ENCODE data around the gene NAA15.
"Not testable (repeated sequence)": the region's sequence is repeated elsewhere in the genome, so short reads cannot be mapped to it uniquely, and the experiment has no call there.

NAA15 gene

DNA sequence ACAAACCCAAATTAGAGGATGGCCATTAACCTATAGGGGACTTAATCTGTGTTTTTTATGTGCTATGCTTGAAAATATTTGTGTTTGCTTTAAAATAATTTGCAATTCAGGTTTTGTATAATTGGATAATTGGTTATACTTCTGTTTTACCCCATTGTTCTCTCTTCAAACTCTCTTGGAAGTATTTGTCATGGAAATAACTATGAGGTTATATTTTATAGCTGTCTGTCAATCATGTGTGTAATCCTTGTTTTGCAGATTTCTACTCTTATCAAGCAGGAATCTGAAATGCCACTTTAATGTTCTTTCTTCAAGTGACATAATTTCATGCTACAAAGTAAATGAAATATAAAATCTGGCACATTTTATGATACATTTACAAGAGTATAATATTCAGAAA is 16.3 kb downstream of the NAA15 start:
- no peaks in the 10 kb centered on the region for H3K4me1 ChIP-seq (ENCODE audit: control insufficient read depth, insufficient read depth, low read length)
- H3K27me3 ChIP-seq (ENCODE audit: control insufficient read depth in 1 of 2, insufficient read depth in 2 of 2, low read length in 2 of 2): no peaks in the 10 kb centered on the region
- no peak overlapping the region for H3K4me3 ChIP-seq (ENCODE audit: low read length in 2 of 2)
- no peak overlapping the region for H3K27ac ChIP-seq (ENCODE audit: low read length)
- no peaks in the 10 kb centered on the region for H3K36me3 ChIP-seq (ENCODE audit: control insufficient read depth in 2 of 2, insufficient read depth in 2 of 2, low read length in 2 of 2)
- H3K9ac ChIP-seq (ENCODE audit: low read length in 2 of 2): no peak overlapping the region
- H3K9me3 ChIP-seq (ENCODE audit: control insufficient read depth in 2 of 2, low read length in 2 of 2): no peaks in the 10 kb centered on the region

DNA sequence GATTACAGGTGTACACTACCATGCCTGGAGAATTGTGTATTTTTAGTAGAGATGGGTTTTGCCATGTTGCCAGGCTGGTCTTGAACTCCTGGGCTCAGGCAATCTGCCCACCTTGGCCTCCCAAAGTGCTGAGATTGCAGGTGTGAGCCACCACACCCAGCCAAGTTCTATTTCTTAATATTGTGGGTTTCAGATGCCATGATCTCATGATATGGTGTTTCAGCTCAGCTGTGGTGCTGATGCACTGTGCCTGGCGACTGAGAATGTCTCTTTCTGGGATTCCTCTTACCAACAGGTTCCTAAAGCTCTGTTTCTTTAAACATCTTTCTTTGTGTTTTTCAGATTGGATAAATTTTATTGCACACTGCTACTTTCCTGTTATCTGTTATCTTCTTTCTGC is 18.3 kb downstream of the NAA15 start:
- Histone ChIP-seq H3K27me3 (ENCODE audit: control insufficient read depth in 1 of 2, insufficient read depth in 2 of 2, low read length in 2 of 2) (no peaks in the 10 kb centered on the region), H3K36me3 (ENCODE audit: control insufficient read depth in 2 of 2, insufficient read depth in 2 of 2, low read length in 2 of 2) (no peaks in the 10 kb centered on the region), H3K4me1 (ENCODE audit: control insufficient read depth, insufficient read depth, low read length) (peaks cover 5% of the 10 kb centered on the region), H3K9me3 (ENCODE audit: control insufficient read depth in 2 of 2, low read length in 2 of 2) (no peaks in the 10 kb centered on the region), H3K9ac (ENCODE audit: low read length in 2 of 2) (no peak overlapping the region), H3K4me3 (ENCODE audit: low read length in 2 of 2) (no peak overlapping the region), H3K27ac (ENCODE audit: low read length) (no peak overlapping the region)

DNA sequence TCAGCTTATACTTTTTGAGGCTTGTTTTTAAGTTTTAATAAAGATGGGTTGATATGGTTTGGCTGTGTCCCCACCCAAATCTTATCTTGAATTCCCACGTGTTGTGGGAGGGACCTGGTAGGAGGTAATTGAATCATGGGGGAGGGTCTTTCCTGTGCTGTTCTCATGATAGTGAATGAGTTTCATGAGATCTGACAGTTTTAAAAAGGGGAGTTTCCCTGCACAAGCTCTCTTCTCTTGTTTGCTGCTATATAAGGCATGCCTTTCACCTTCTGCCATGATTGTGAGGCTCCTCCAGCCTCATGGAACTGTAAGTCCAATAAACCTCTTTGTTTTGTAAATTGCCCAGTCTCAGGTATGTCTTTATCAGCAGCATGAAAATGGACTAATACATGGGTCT is 20.8 kb downstream of the NAA15 start:
- H3K9me3 ChIP-seq (ENCODE audit: control insufficient read depth in 2 of 2, low read length in 2 of 2); H3K27ac ChIP-seq (ENCODE audit: low read length); H3K9ac ChIP-seq (ENCODE audit: low read length in 2 of 2); H3K4me3 ChIP-seq (ENCODE audit: low read length in 2 of 2); H3K4me1 ChIP-seq (ENCODE audit: control insufficient read depth, insufficient read depth, low read length); H3K36me3 ChIP-seq (ENCODE audit: control insufficient read depth in 2 of 2, insufficient read depth in 2 of 2, low read length in 2 of 2); H3K27me3 ChIP-seq (ENCODE audit: control insufficient read depth in 1 of 2, insufficient read depth in 2 of 2, low read length in 2 of 2): not testable (repeated sequence)

DNA sequence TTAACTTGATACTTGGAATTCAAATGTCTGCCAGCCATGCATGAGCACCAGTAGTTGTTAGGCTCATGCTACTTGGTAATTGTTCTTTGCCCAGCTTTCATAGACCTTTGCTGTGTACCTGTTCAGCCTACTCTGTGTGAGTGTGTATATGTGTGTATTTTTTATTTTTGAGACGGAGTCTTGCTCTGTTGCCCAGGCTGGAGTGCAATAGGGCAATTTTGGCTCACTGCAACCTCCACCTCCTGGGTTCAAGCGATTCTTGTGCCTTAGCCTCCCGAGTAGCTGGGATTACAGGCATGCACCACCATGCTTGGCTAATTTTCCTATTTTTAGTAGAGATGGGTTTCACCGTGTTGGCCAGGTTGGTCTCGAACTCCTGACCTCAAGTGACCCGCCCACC is 21.2 kb downstream of the NAA15 start:
- not testable (repeated sequence) for H3K36me3 ChIP-seq (ENCODE audit: control insufficient read depth in 2 of 2, insufficient read depth in 2 of 2, low read length in 2 of 2); H3K9me3 ChIP-seq (ENCODE audit: control insufficient read depth in 2 of 2, low read length in 2 of 2); H3K4me1 ChIP-seq (ENCODE audit: control insufficient read depth, insufficient read depth, low read length); H3K9ac ChIP-seq (ENCODE audit: low read length in 2 of 2); H3K27me3 ChIP-seq (ENCODE audit: control insufficient read depth in 1 of 2, insufficient read depth in 2 of 2, low read length in 2 of 2); H3K27ac ChIP-seq (ENCODE audit: low read length); H3K4me3 ChIP-seq (ENCODE audit: low read length in 2 of 2)

DNA sequence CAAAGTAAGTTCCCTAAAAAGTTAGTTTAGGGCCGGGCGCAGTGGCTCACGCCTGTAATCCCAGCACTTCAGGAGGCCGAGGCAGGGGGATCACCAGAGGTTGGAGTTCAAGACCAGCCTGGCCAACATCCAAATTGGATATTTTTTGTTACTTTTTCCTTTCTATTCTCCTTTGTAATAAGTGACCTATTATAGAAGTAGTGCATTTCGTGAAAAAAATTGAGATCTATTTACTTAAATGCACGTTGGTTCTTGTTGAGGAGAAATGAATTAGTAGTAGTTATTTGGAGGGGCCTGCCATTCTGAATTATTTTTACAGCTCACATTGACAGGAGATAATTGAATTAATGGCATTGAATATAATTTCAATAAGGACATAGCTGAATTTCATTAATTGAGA is 23.3 kb downstream of the NAA15 start:
- Histone ChIP-seq H3K4me3 (ENCODE audit: low read length in 2 of 2) (no peak overlapping the region), H3K9me3 (ENCODE audit: control insufficient read depth in 2 of 2, low read length in 2 of 2) (no peaks in the 10 kb centered on the region), H3K4me1 (ENCODE audit: control insufficient read depth, insufficient read depth, low read length) (peaks cover 5% of the 10 kb centered on the region), H3K27ac (ENCODE audit: low read length) (no peak overlapping the region), H3K36me3 (ENCODE audit: control insufficient read depth in 2 of 2, insufficient read depth in 2 of 2, low read length in 2 of 2) (no peaks in the 10 kb centered on the region), H3K27me3 (ENCODE audit: control insufficient read depth in 1 of 2, insufficient read depth in 2 of 2, low read length in 2 of 2) (no peaks in the 10 kb centered on the region), H3K9ac (ENCODE audit: low read length in 2 of 2) (no peak overlapping the region)

DNA sequence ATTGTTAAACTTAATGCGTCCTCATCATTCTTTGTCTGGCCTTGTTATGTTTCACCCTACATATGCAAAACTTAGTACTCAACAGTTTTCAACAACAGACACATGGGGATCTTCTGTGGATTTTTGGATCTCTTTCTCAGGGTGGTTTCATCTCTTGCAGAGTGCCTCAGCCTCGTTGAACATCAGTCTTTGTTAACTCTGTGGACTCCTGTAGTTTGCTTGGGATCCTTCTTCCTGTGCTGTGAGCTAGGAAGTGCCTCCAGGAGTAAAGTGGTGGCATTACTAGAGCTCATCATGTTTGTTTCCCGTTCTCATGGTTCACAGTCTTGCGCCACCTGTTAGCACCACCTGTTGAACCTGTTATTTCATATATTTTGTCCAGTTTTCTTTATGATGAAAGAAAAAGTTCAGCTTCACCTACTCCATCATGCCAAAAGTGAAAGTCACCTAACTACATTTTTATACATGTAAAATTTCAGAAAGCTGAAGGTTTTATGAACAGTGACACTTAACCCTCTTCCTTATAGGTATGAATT is 28.4 kb downstream of the NAA15 start:
- no peaks in the 10 kb centered on the region for H3K27me3 ChIP-seq (ENCODE audit: control insufficient read depth in 1 of 2, insufficient read depth in 2 of 2, low read length in 2 of 2)
- H3K4me1 ChIP-seq (ENCODE audit: control insufficient read depth, insufficient read depth, low read length): no peaks in the 10 kb centered on the region
- no peaks in the 10 kb centered on the region for H3K9me3 ChIP-seq (ENCODE audit: control insufficient read depth in 2 of 2, low read length in 2 of 2)
- no peak overlapping the region for H3K9ac ChIP-seq (ENCODE audit: low read length in 2 of 2)
- H3K27ac ChIP-seq (ENCODE audit: low read length): no peak overlapping the region
- no peak overlapping the region for H3K4me3 ChIP-seq (ENCODE audit: low read length in 2 of 2)
- no peaks in the 10 kb centered on the region for H3K36me3 ChIP-seq (ENCODE audit: control insufficient read depth in 2 of 2, insufficient read depth in 2 of 2, low read length in 2 of 2)

DNA sequence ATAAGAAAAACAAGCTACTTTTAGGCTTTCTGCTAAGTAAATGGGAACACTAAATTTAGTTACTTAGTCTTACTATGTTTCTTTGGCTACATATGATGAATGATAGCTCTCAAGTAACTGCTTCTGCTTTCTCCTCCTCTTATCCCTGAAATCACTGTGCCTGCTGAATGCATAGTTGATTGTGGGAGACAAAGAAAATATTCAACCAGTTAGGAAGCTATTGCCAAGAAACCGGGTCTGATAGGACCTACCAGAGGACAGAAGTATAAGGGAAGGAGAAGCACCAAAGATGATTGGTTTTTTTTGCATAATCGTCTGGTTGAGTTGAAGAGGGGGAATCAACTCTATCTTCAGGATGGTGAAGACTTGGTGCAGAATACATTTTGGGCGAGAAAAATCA is 29.0 kb downstream of the NAA15 start:
- Histone ChIP-seq H3K9me3 (ENCODE audit: control insufficient read depth in 2 of 2, low read length in 2 of 2) (no peaks in the 10 kb centered on the region), H3K9ac (ENCODE audit: low read length in 2 of 2) (no peak overlapping the region), H3K27me3 (ENCODE audit: control insufficient read depth in 1 of 2, insufficient read depth in 2 of 2, low read length in 2 of 2) (no peaks in the 10 kb centered on the region), H3K36me3 (ENCODE audit: control insufficient read depth in 2 of 2, insufficient read depth in 2 of 2, low read length in 2 of 2) (no peaks in the 10 kb centered on the region), H3K4me1 (ENCODE audit: control insufficient read depth, insufficient read depth, low read length) (no peaks in the 10 kb centered on the region), H3K4me3 (ENCODE audit: low read length in 2 of 2) (no peak overlapping the region), H3K27ac (ENCODE audit: low read length) (no peak overlapping the region)

DNA sequence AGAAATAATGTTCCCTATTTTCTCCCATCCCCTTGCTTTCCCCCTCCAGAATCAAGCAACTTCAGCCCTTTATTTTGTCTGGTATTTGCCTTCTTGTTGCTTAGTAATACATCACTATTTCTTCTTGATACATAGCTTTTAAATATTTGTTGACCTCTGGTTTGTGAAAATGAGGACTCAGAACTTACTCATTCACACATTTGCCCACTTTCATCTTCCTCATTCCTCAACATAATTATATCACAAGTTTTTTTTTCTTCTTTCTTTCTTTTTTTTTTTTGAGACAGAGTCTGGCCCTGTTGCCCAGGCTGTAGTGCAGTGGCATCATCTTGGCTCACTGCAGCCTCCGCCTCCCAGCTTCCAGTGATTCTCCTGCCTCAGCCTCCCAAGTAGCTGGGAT is 29.9 kb downstream of the NAA15 start:
- Histone ChIP-seq H3K4me1 (ENCODE audit: control insufficient read depth, insufficient read depth, low read length) (no peaks in the 10 kb centered on the region), H3K9me3 (ENCODE audit: control insufficient read depth in 2 of 2, low read length in 2 of 2) (no peaks in the 10 kb centered on the region), H3K27me3 (ENCODE audit: control insufficient read depth in 1 of 2, insufficient read depth in 2 of 2, low read length in 2 of 2) (no peaks in the 10 kb centered on the region), H3K4me3 (ENCODE audit: low read length in 2 of 2) (no peak overlapping the region), H3K27ac (ENCODE audit: low read length) (no peak overlapping the region), H3K9ac (ENCODE audit: low read length in 2 of 2) (no peak overlapping the region), H3K36me3 (ENCODE audit: control insufficient read depth in 2 of 2, insufficient read depth in 2 of 2, low read length in 2 of 2) (no peaks in the 10 kb centered on the region)

DNA sequence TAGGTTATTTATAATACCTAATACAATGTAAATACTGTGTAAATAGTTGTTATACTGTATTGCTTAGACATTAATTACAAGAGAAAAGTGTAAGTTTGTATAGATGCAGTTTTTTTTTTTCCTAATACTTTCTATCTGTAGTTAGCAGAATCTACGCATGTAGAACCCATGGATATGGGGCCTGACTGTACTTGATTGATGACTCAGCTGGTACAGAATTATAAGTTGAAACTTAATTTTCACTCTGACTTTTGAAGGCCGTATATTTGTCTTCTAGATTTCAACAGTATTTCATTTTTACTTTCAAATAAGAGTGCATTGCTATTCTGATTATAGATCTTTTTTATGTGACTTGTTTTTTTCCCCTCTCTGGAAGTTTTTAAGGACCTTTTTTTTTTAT is 31.7 kb downstream of the NAA15 start:
- Histone ChIP-seq H3K27me3 (ENCODE audit: control insufficient read depth in 1 of 2, insufficient read depth in 2 of 2, low read length in 2 of 2) (no peaks in the 10 kb centered on the region), H3K9ac (ENCODE audit: low read length in 2 of 2) (no peak overlapping the region), H3K4me1 (ENCODE audit: control insufficient read depth, insufficient read depth, low read length) (no peaks in the 10 kb centered on the region), H3K9me3 (ENCODE audit: control insufficient read depth in 2 of 2, low read length in 2 of 2) (no peaks in the 10 kb centered on the region), H3K36me3 (ENCODE audit: control insufficient read depth in 2 of 2, insufficient read depth in 2 of 2, low read length in 2 of 2) (no peaks in the 10 kb centered on the region), H3K4me3 (ENCODE audit: low read length in 2 of 2) (no peak overlapping the region), H3K27ac (ENCODE audit: low read length) (no peak overlapping the region)

DNA sequence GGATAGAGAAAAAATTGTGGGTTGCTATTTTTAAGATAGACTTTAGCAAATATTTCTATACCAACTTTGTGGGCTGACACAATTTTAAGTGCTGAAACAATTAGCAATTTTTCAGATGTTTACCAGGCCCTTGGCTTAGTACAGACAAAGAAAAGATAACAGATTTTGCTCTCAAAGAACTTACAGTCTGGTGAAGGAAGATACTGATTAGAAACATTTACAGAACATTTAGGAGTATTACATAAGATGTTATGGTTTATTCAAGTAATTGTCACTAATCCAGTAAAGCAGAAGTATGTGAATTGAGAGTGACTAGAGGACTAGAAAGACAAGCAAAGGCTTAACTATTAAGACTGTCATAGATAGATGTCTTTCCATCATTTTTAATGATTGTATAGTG is 36.3 kb downstream of the NAA15 start:
- no peaks in the 10 kb centered on the region for H3K9me3 ChIP-seq (ENCODE audit: control insufficient read depth in 2 of 2, low read length in 2 of 2)
- no peak overlapping the region for H3K27ac ChIP-seq (ENCODE audit: low read length)
- no peaks in the 10 kb centered on the region for H3K27me3 ChIP-seq (ENCODE audit: control insufficient read depth in 1 of 2, insufficient read depth in 2 of 2, low read length in 2 of 2)
- no peak overlapping the region for H3K9ac ChIP-seq (ENCODE audit: low read length in 2 of 2)
- H3K36me3 ChIP-seq (ENCODE audit: control insufficient read depth in 2 of 2, insufficient read depth in 2 of 2, low read length in 2 of 2): peaks cover 0 to 12% of the 10 kb centered on the region in 2 donors
- H3K4me1 ChIP-seq (ENCODE audit: control insufficient read depth, insufficient read depth, low read length): no peaks in the 10 kb centered on the region
- H3K4me3 ChIP-seq (ENCODE audit: low read length in 2 of 2): no peak overlapping the region

DNA sequence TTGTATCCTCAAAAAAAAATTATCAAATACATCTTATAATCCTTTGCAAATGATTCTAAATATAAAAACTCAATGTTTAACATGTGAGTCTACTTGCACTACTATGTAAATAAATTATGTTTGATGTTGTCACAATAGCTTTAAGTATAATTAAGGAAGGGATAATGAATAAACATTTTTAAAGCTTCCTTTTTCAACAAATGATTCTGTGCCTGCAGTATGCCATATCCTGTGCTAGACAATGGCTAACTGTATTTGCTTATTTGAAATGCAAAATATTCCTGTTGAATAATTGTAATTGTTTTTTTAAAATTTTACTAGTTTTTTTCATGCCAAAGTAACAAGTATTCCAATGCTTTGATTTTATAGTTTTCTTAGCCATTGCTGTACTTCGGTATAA is 60.0 kb downstream of the NAA15 start:
- Histone ChIP-seq H3K36me3 (ENCODE audit: control insufficient read depth in 2 of 2, insufficient read depth in 2 of 2, low read length in 2 of 2) (peaks cover 4 to 17% of the 10 kb centered on the region in 2 donors), H3K9me3 (ENCODE audit: control insufficient read depth in 2 of 2, low read length in 2 of 2) (no peaks in the 10 kb centered on the region), H3K4me3 (ENCODE audit: low read length in 2 of 2) (no peak overlapping the region), H3K9ac (ENCODE audit: low read length in 2 of 2) (no peak overlapping the region), H3K27me3 (ENCODE audit: control insufficient read depth in 1 of 2, insufficient read depth in 2 of 2, low read length in 2 of 2) (no peaks in the 10 kb centered on the region), H3K4me1 (ENCODE audit: control insufficient read depth, insufficient read depth, low read length) (no peaks in the 10 kb centered on the region), H3K27ac (ENCODE audit: low read length) (no peak overlapping the region)
